ENCODE data around the gene PDLIM7.

The PDLIM7 gene

GRCh38 chr5:177524941-177525655, 27.7 kb upstream of the PDLIM7 start:
- Histone ChIP-seq H3K27ac (no peak overlapping the region), H3K4me2 (ENCODE audit: low read length) (no peak overlapping the region), H3K36me3 (ENCODE audit: control insufficient read depth, insufficient read depth, low read length) (no peaks in the 10 kb centered on the region)

GRCh38 chr5:177524539-177524900, 27.1 kb upstream of the PDLIM7 start:
- no peak overlapping the region for H3K9ac ChIP-seq
- no peak overlapping the region for H3K27ac ChIP-seq
- no peaks in the 10 kb centered on the region for H3K36me3 ChIP-seq (ENCODE audit: control insufficient read depth, insufficient read depth, low read length)
- H3K4me3 ChIP-seq (ENCODE audit: low read depth, low read length): no peak overlapping the region
- no peaks in the 10 kb centered on the region for H3K9me3 ChIP-seq (ENCODE audit: control insufficient read depth, low read length)
- no peak overlapping the region for H2AFZ ChIP-seq
- H3K4me2 ChIP-seq (ENCODE audit: low read length): no peak overlapping the region
- no peaks in the 10 kb centered on the region for H3K4me1 ChIP-seq
- no peak for TF ChIP-seq CTCF (IDR thresholded peaks at IDR 0.05)
- peaks cover 30% of the 10 kb centered on the region for H3K79me2 ChIP-seq
- H3K27me3 ChIP-seq (ENCODE audit: control insufficient read depth, insufficient read depth, low read length): no peaks in the 10 kb centered on the region

More at GRCh38 chr5:177524941-177525655, 27.7 kb upstream of the PDLIM7 start:
- Histone ChIP-seq H3K9ac (no peak overlapping the region), H2AFZ (no peak overlapping the region), H3K27me3 (ENCODE audit: control insufficient read depth, insufficient read depth, low read length) (no peaks in the 10 kb centered on the region), H3K79me2 (peaks cover 30% of the 10 kb centered on the region), H3K9me3 (ENCODE audit: control insufficient read depth, low read length) (no peaks in the 10 kb centered on the region), H3K4me1 (no peaks in the 10 kb centered on the region), H3K4me3 (ENCODE audit: low read depth, low read length) (no peak overlapping the region)
- TF ChIP-seq CTCF (IDR thresholded peaks at IDR 0.05): no peak

- Histone ChIP-seq H3K9ac (no peak overlapping the region), H3K4me3 (ENCODE audit: low read depth, low read length) (no peak overlapping the region), H2AFZ (no peak overlapping the region), H3K9me3 (ENCODE audit: control insufficient read depth, low read length) (no peaks in the 10 kb centered on the region), H3K27ac (no peak overlapping the region), H3K27me3 (ENCODE audit: control insufficient read depth, insufficient read depth, low read length) (no peaks in the 10 kb centered on the region), H3K4me1 (no peaks in the 10 kb centered on the region), H3K4me2 (ENCODE audit: low read length) (no peak overlapping the region), H3K36me3 (ENCODE audit: control insufficient read depth, insufficient read depth, low read length) (no peaks in the 10 kb centered on the region), H3K79me2 (peaks cover 28% of the 10 kb centered on the region)
- TF ChIP-seq CTCF (IDR thresholded peaks at IDR 0.05): no peak
Observed at GRCh38 chr5:177523711-177524538, 26.5 kb upstream of the PDLIM7 start.

- Histone ChIP-seq H3K27me3 (ENCODE audit: control insufficient read depth, insufficient read depth, low read length) (no peaks in the 10 kb centered on the region), H3K36me3 (ENCODE audit: control insufficient read depth, insufficient read depth, low read length) (no peaks in the 10 kb centered on the region), H3K27ac (no peak overlapping the region), H3K4me3 (ENCODE audit: low read depth, low read length) (no peak overlapping the region), H3K4me1 (no peaks in the 10 kb centered on the region), H3K9me3 (ENCODE audit: control insufficient read depth, low read length) (no peaks in the 10 kb centered on the region), H3K9ac (no peak overlapping the region), H3K4me2 (ENCODE audit: low read length) (no peak overlapping the region), H2AFZ (no peak overlapping the region), H3K79me2 (peaks cover 26% of the 10 kb centered on the region)
- TF ChIP-seq CTCF (IDR thresholded peaks at IDR 0.05): no peak
Observed at GRCh38 chr5:177520916-177521513, 23.6 kb upstream of the PDLIM7 start.
